Vagina (tissue), 2 donors: ENCODE results near the gene XAB2.

Experiments
- POLR2A ChIP-seq, 2 donors: fragments of 450-650 bp; IDR thresholded peaks; one replicate each; pipeline ENCODE4 v1.6.1; 2017; ENCODE audit warnings: antibody characterized with exemption in 2 of 2, mild to moderate bottlenecking in 2 of 2, moderate library complexity in 2 of 2
- POLR2AphosphoS5 ChIP-seq, 2 donors: sonication (generic); formaldehyde crosslinking; IDR thresholded peaks; one replicate each; pipeline ENCODE4 v1.9.0; 2017; ENCODE audit warnings: antibody characterized with exemption in 2 of 2, mild to moderate bottlenecking in 2 of 2, low read depth in 1 of 2; ENCODE audit not compliant: insufficient read depth in 1 of 2
- TF ChIP-seq, protein P1 (sequence below), 3 experiments: fragments of 450-650 bp in 2 of 3; fragments of 200-600 bp in 1 of 3; sonication (generic) in 1 of 3; IDR thresholded peaks; one replicate each; pipeline ENCODE4 v1.5.1; 2017 to 2019; ENCODE audit warnings: antibody characterized with exemption in 3 of 3, mild to moderate bottlenecking in 2 of 3, moderate library complexity in 2 of 3

DNA sequence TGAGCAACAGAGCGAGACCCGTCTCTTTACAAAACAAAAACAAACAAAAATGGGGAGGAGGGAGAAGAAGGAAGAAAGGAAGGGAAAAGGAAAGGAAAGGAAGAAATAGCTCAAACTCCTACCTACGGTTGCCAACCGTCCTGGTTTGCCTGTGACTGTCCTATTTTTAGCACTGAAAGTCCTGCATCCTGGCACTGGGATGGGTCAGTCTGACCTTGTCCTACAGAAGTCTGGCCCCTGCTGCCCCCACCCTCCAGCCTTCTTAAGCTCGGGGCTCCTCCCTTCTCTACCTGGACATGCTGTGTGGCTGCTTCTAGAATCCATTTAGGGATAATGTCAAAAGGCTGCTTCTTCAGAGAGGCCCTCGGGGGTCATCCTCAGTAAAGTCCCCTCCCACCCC, 6.3 kb upstream of the XAB2 start:
- TF ChIP-seq, protein P1, sequence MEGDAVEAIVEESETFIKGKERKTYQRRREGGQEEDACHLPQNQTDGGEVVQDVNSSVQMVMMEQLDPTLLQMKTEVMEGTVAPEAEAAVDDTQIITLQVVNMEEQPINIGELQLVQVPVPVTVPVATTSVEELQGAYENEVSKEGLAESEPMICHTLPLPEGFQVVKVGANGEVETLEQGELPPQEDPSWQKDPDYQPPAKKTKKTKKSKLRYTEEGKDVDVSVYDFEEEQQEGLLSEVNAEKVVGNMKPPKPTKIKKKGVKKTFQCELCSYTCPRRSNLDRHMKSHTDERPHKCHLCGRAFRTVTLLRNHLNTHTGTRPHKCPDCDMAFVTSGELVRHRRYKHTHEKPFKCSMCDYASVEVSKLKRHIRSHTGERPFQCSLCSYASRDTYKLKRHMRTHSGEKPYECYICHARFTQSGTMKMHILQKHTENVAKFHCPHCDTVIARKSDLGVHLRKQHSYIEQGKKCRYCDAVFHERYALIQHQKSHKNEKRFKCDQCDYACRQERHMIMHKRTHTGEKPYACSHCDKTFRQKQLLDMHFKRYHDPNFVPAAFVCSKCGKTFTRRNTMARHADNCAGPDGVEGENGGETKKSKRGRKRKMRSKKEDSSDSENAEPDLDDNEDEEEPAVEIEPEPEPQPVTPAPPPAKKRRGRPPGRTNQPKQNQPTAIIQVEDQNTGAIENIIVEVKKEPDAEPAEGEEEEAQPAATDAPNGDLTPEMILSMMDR (IDR thresholded peaks at IDR 0.05): no peak
- TF ChIP-seq POLR2A (IDR thresholded peaks at IDR 0.05): no peak
- TF ChIP-seq POLR2AphosphoS5 (IDR thresholded peaks at IDR 0.05; ENCODE audit: insufficient read depth in 1 of 2, low read depth in 1 of 2): no peak
